AG09319 (cell line): ENCODE measurements around the gene CYTIP.

Source experiments
- DNase-seq: peaks from one replicate; pipeline ENCODE4 v3.0.0-alpha.2; 2010; ENCODE audit warnings: low read depth; ENCODE audit errors: extremely low read depth
- CTCF ChIP-seq: IDR thresholded peaks from 2 replicates; pipeline ENCODE4 v1.5.1; 2011; ENCODE audit warnings: low read depth, mild to moderate bottlenecking, inconsistent platforms, low read length, moderate library complexity

CYTIP gene

GRCh38 chr2:157480182-157480961, 36.5 kb upstream of the CYTIP start:
- peak; percentile 31 for DNase-seq
- TF ChIP-seq CTCF: no peak

GRCh38 chr2:157479081-157480027, 35.5 kb upstream of the CYTIP start:
- no peak for DNase-seq
- no peak for TF ChIP-seq CTCF

- no peak for DNase-seq
- no peak for TF ChIP-seq CTCF
These were observed 34.0 kb upstream of the CYTIP start for GRCh38 chr2:157477919-157478318.

- DNase-seq: no peak
- TF ChIP-seq CTCF: no peak
These were observed 33.2 kb upstream of the CYTIP start for GRCh38 chr2:157476953-157477709.

- no peak for DNase-seq
- no peak for TF ChIP-seq CTCF
These were observed 32.0 kb upstream of the CYTIP start for GRCh38 chr2:157475722-157476390.

GRCh38 chr2:157473581-157473980, 29.7 kb upstream of the CYTIP start:
- DNase-seq: no peak
- TF ChIP-seq CTCF: no peak
